GM18507 (cell line): ENCODE data around the gene CNTN4.

ENCODE experiments used
- DNase-seq: peaks from one replicate; pipeline ENCODE4 v3.0.0; 2011; ENCODE audit warnings: low read depth; ENCODE audit not compliant: insufficient read length; ENCODE audit errors: extremely low spot score
- FAIRE-seq: peaks from 2 replicates; lab custom pipeline; 2011; peaks lifted over from hg19 to GRCh38; lab: Jason Lieb, UNC

The CNTN4 gene

DNA sequence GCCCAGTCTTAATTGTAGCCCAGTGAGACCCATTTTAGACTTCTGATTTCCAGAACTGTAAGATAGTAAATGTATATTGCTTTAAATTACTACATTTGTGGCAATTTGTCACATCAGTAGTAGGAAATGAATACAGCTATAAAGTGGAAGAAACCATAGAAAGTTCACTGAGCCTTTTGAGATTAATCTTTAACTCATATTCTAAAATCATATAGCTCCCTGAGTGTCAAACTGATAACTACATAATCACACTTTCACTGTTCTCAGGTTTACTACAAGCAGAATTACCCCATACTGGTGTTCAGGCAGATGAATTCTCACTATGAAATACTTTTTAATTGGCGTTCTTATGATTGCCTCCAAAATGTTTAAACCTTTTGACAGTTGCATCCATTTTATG, 42.8 kb downstream of the CNTN4 start:
- no peak for DNase-seq
- FAIRE-seq: no peak

DNA sequence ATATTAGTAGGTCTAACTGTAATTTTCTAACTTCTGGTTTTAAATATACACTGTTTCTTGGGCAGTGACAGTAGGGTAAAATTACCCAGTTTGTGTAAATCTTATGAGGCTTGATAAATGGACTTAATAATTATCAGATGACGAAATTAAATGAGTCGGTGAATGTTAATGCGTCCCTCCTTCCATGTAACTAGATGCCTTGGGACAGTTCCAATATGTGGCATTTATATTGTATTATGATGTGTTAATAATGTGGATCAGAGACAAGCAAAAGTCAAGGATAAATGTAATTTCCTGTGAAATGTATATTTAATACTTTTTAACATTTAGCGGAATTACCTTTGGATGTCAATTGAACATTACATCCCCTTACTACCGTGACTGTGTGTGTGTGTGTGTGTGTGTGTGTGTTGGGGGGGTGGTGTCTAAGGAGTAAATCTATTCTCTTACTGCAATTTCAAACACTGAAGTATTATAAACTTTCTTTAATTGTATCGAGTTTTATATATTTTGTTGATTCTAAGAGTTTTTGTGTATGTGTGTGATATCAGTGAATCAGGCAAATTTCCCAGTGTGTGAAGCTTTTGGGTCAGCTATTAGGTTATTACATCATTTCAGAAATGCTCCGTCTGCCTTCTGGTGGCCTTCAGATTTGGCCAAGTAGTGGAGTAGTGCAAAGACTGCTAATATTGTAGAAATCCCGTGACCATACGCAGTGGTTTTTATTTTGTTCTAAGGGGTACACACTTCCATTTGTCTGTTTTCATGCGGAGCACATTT, 50.1 kb downstream of the CNTN4 start:
- no peak for DNase-seq
- FAIRE-seq: no peak

DNA sequence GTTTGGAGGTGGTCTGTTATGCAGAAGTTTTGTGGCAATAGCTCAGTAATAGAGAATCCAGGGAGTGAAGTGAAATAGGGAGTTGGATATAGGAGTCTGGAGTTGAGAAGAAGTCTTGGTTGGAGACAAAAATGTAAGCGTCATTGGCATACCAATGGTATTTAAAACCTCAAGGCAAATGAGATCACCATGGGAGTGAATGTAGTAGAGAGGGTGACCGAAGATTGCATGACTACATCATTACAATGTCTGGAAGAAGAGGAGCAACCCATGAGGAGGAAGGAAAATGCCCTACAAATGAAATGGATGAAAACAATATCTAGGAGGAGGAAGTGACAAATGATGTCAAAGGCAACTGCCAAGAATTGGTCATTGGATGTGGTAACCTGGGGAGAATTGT, 54.4 kb downstream of the CNTN4 start:
- FAIRE-seq: no peak
- DNase-seq: no peak

DNA sequence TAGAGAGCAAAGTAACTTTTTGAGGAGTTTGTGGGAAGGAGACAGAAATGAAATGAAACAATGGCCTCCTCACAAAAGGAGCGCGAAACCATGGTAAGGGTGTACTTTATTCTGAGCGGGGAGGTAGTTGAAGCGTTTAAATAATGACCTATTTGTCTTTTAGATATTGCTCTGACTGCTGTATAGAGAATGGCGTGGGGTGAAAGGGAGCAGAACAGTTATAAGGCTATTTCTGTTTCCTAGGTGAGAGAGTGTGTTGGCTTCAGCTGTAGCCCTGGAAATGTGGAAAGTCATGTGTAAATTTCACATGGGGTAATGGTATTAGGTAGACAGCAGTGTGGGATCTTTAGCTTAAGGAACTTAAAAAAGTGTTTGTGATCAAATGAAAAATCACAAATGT, 54.9 kb downstream of the CNTN4 start:
- no peak for DNase-seq
- FAIRE-seq: no peak

DNA sequence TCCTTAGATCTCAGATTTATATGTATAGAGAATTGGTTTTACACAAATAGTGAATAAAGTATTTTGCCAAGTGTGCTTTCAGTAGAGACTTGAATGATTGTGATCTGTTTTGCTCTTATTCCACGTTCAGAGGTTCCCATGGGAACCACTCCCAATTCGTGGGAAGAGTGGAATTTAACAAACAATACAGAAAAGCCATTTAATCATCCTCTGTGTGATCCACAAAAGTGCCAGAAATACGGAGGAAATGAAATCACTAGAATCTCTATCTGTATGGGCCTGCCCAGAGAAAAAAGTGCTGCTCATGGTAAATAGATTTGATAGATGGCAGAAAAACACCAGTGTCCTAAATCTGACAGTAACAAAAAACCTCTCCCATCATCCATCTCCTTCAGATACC, 56.0 kb downstream of the CNTN4 start:
- no peak for DNase-seq

DNA sequence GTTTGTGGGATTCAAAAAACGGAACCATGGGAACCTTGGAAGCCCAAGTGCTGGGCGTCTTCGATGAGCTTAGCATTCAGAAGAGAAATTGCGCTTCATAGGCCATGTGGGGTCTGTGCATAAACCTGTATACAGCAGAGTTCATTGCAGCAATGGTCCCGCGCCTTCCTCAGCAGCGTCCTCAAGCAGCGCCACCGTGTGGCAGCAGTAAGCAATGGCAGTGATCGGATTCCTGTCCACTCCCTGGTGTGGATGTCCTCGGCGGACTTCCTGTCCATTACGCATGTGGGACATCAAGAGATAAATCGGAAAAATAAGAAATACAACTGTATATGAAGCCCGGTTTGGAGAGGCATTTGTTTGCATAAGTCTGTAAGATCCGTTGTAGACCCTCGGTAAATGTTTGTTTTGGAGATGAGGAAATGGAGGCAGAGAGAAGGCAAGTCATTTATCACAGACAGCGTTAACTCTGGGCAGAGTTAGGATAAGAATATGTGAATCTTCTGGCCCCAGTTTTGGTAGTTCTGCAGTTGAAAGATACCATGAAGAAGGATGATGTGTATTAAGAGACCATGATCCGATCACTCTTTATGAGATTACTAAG, 57.7 kb downstream of the CNTN4 start:
- no peak for DNase-seq
- no peak for FAIRE-seq

More for the DNA sequence above, 56.0 kb downstream of the CNTN4 start:
- FAIRE-seq: no peak

DNA sequence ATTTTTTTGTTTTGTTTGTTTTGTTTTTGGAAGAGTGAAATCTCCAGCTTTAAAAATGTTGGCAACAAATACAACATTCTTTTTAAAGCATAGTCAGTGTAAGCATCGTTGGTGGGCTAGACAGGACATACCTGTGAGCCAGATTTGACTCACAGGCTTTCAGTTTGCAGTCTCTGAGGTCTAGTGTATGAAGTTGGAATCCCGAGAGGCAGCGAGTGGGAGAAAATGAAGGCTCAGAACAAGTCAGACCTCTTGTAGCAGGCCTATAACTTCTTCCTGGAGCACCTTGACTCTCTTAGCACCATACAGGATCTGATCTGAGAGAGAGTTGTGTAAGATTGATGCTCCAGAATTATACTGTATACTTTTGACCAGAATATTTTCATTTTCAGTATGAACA, 60.2 kb downstream of the CNTN4 start:
- FAIRE-seq: no peak

DNA sequence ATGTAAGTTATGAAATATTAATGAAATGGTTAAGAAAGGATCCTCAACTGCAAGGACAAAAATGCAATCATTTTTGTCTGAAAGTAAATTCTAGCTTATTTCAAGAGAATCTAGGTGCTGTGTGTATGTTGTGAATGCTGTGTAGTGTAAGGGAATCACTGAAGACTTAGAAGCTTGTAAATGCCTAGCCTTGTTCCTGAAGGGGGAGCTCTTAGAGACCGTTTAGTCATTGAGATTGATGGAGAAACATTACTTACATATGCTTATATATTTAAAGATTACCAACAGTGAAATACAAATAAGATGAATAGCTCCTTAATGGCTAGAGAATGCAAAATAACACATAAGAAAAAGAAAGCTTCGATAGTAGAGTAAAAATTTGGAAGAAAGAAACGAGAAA, 67.9 kb downstream of the CNTN4 start:
- FAIRE-seq (no peak), DNase-seq (no peak)

More for the DNA sequence above, 60.2 kb downstream of the CNTN4 start:
- DNase-seq: no peak

DNA sequence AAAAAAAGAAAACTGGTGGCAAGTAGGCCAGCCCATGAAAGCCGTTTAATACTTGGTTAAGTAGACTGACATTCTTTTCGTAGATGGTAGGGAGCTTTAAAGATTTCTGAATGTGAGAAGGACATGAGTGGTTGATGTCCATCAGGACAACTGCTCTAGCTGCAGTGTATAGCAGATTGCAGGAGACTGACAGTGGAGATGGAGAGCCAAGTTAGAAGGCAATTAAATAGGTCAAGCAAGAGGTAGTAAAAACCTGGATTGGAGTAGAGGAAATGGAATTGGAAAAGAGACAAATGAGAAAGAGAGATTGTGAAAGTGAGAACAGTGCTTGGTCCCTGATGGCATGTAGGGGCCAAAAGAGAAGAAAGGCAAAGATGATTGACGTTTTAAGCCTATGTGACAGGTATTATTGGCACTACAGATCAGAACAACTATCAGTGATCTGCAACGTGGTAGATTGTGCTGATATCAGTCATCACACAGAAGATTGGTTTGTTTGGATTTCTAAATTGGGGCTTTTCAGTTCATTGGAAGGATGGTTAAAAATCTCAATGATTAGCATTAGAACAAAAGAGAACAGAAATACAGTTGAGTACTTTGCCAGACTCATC, 74.0 kb downstream of the CNTN4 start:
- FAIRE-seq (no peak), DNase-seq (no peak)

DNA sequence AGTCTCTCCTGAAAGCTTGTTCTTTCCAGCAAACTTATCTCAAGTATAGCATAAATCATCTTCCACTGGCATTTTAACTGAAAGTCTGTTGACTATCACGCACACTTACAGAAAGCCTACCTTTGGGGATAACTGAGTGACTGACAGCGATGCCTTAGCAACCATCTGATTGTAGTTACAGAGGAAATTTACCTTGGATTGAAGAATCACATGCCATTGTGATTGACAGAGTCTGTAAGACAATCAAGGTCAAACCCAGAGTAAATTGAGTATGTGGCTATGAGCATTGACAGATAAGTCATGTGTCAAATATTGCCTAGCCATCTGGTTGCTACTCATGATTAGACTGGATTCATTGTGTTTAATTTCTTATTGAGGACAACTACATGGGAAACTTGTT, 82.0 kb downstream of the CNTN4 start:
- DNase-seq (no peak), FAIRE-seq (no peak)

DNA sequence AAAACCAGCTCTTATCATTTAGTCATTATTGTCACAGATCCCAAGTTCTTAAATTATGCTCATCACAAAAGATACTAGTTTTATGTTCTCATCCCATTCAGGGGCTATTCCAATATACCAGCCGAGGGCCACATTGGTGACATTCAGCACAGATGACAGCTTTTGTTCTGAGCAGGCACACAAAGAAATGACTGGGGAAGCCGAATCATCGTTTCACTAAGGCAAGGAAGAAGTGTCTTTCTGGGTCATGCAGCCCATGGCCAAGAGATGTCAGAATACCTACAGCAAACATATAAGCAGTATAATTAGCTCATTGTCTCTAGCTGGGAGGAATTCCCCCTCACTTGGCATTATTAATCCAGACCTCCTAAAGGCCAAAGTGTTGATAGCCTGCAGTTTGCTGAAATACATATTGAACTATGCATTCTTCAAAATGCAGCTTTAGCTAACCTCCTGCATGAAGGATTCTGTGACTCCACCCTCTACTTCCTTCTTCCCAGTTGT, 100.2 kb downstream of the CNTN4 start:
- FAIRE-seq (no peak), DNase-seq (no peak)

DNA sequence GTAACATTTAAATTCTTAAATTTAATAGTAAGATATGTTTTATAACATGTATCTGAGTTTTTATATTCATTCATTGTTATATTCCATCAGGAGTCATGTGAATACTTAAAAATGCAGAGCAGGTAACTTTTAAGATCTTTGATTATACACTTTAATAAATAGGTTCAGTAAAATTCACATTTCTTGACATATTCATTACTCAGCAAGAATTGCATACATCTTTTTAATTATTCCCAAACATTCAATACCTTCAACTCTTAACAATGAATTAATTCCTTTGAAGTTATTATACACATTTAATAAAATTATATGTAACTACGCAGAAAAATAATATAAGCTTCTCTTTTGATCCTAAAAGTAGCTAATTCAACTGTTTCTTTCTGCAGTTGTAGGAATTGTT, 105.4 kb downstream of the CNTN4 start:
- no peak for FAIRE-seq
- DNase-seq: no peak

DNA sequence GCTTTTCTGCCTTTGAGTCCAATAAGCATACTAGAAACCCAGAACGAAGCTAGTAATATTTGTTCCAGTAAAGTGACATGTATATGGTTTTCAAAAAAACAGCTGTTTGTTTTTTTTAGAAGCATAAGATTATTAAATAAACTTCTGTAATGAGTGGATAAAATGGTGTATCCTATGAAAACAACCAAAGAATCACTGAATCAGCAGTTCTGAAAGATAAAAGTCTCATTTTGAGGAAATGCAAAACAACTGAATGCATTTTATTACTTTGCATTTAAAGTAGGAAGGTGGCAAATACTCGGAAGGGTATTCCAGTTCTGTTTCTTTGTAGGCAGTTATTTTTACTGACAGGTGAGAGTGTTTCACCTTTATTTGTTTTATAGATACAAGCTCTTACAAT, 107.0 kb downstream of the CNTN4 start:
- no peak for FAIRE-seq
- DNase-seq: no peak

DNA sequence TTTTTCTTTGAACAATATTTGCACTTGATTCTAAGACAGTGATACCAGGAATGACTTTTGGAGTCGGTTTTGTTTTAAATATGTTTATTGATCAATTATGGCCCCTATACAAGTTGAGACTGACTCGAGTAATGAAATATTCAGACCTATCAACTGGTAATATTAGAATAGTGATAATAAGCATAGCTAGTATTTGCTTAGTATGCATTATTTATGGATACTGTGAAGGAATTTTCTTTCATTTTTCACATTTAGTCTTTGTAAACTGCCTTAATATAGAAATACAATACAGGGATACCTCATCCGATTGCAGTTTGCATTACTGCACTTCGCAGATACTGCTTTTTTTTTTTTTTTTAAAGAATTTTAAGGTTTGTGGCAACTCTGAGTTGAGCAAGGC, 107.9 kb downstream of the CNTN4 start:
- FAIRE-seq: no peak
- no peak for DNase-seq

DNA sequence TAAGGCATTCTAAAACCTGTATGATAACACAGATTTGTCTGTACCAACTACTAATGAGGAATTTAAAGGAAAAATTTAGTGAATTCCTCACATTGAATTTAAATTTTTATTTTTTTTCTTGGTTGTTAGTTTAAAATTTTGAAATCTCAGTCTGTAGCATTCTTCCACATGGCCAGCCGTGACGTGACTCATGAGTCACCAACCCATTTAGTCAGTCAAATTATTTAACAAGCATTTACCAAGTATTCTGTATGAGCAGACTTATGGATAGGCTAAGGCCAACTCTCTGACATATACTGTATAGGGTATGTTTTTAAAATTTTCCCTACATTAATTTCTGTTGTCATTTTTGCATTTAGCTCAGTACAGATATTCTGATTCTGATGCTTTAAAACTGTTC, 112.9 kb downstream of the CNTN4 start:
- DNase-seq (no peak), FAIRE-seq (no peak)

DNA sequence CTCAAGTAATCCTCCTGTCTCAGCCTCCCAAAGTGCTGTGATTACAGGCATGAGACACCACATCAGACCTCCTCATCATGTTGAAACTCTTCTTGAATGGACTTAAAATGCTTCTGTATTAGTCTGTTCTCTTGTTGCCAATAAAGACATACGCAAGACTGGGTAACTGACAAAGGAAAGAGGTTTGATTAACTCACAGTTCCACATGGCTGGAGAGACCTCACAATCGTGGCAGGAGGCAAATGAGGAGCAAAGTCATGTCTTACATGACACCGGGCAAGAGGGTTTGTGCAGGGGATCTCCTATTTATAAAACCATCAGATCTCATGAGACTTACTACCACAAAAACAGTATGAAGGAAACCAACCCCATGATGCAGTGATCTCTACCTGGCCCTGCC, 113.5 kb downstream of the CNTN4 start:
- FAIRE-seq (no peak), DNase-seq (no peak)

DNA sequence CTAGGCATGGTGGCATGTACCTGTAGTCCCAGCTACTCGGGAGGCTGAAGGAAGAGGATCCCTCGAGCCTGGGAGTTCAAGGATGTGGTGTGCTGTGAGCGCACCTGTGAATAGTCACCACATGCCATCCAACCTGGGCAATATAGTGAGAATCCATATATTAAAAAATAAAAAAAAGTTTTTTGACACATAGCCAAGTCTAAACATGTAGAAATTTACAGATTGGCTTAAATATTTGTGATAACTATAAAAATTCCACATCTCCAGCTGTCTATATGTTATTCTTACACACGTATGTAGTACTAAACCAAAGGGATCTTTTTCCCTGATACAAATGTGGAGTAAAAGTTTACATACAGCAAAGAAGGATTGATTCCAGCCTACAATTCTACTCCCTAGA, 119.7 kb downstream of the CNTN4 start:
- DNase-seq (no peak), FAIRE-seq (no peak)

DNA sequence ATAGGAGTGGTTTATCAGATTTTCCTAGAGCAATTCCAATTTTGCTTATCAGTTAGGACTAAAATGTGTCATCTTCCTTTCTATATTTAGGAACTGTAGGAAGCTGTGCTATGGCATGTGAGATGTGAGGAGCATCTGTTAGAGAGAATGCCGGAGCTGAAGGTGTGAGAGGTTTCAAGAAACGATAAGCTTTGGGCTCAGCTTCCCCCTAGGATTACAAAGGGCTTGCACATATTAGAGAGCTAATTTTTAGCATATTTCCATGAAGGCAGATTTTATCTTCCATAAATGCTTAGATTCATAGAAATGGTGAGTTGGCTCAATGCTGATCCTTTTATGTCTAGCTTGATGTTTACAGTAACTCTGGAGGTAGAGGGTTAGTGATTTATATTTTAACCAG, 120.2 kb downstream of the CNTN4 start:
- DNase-seq (no peak), FAIRE-seq (no peak)

DNA sequence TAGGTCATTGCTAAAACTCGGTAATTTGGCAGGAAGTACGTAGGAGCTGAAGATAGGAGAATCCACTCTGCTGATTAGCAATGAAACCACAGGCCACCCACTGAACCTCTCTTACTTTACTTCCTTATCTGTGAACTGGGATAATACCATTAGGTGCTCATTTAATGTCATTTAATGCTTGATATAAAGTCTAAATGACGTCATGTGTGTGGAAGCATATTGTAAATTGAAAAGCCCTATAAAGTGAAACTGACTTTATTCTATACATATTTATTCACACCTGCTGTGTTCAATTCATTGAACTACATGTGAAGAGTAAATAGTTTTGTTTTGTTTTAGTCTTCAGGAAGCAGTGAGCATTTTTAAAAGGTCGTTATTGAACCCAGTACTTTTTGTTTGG, 137.5 kb downstream of the CNTN4 start:
- DNase-seq (no peak), FAIRE-seq (no peak)

DNA sequence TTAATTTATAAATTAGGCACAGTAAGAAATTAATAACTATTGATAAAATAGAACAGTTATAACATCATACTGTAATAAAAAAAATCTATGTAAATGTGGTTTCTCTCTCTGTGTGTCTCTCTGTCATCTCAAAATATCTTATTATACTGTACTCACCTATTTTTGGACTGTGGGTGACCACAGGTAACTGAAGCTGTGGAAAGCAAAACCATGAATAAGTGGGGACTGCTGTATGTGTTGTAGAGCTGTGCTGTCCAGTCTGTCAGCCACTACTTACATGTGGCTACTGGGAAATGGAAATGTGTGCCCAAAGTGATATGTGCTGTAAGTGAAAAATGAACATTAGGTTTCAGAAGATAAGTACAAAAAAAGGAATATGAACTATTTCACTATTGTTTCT, 145.5 kb downstream of the CNTN4 start:
- FAIRE-seq (no peak), DNase-seq (no peak)
